Measurements from ENCODE around the gene CYP26A1. TPM values are rescaled to one million over a fixed set of nuclear protein-coding genes. Genes with fewer than 3 reads are reported as not detected.

CYP26A1 gene
- total RNA-seq, 1 experiment from 2014 or later, result 0.17 TPM

GRCh38 chr10:93061594-93062513 lies 11.8 kb upstream of the CYP26A1 start:
- no TSS peak for BruUV-seq (replicated peaks)
- intact Hi-C loops (cut with micrococcal nuclease), result no loop called here
- Histone ChIP-seq H3K27ac (ENCODE audit: low read depth, low read length) (no peak overlapping the region), H3K36me3 (ENCODE audit: control insufficient read depth in 1 of 2, insufficient read depth in 2 of 2, low read length in 2 of 2) (no peaks in the 10 kb centered on the region), H3K9me3 (ENCODE audit: control insufficient read depth in 1 of 2, insufficient read depth in 1 of 2, low read depth in 1 of 2, low read length in 2 of 2) (no peaks in the 10 kb centered on the region), H3K4me1 (ENCODE audit: control insufficient read depth in 1 of 2, insufficient read depth in 2 of 2, low read length in 2 of 2) (no peaks in the 10 kb centered on the region), H3K4me2 (ENCODE audit: low read length) (no peak overlapping the region), H3K79me2 (ENCODE audit: insufficient read depth, low read length) (no peaks in the 10 kb centered on the region), H3K9ac (ENCODE audit: low read length) (no peak overlapping the region), H3K4me3 (replicated peaks in 1 of 2; ENCODE audit: low read depth in 1 of 2, low read length in 2 of 2) (no peak overlapping the region), H2AFZ (ENCODE audit: low read depth, low read length, poor library complexity, severe bottlenecking) (no peak overlapping the region), H3K9me2 (ENCODE audit: insufficient read depth) (no peaks in the 10 kb centered on the region), H3K27me3 (ENCODE audit: insufficient read depth, low read length) (no peaks in the 10 kb centered on the region), H4K20me1 (ENCODE audit: insufficient read depth) (no peaks in the 10 kb centered on the region)
- ChIA-PET RAD21 (ENCODE audit: low non-redundant PET in 1 of 2, low total read pairs in 2 of 2, uncharacterized antibody in 2 of 2, unreplicated experiment in 2 of 2) (no interaction called here), POLR2A (no interaction called here), CTCF (no interaction called here)
- DNase-seq (ENCODE audit: low read depth, low spot score), result no peak
- no peak for ATAC-seq
- no peak for TF ChIP-seq POLR2AphosphoS5 (IDR thresholded peaks at IDR 0.05; ENCODE audit: low read depth, low read length)
- TF ChIP-seq SRF (IDR thresholded peaks at IDR 0.05; ENCODE audit: low read depth), result no peak
- no peak for TF ChIP-seq CBX3 (IDR thresholded peaks at IDR 0.05; ENCODE audit: low read depth)
- TF ChIP-seq FOSL1 (IDR thresholded peaks at IDR 0.05; ENCODE audit: low read depth), result no peak
- TF ChIP-seq REST (IDR thresholded peaks at IDR 0.05; ENCODE audit: low read depth), result no peak
- no peak for TF ChIP-seq JUND (IDR thresholded peaks at IDR 0.05)
- no peak for TF ChIP-seq YY1 (IDR thresholded peaks at IDR 0.05; ENCODE audit: extremely low read depth, insufficient replicate concordance, low read depth, low read length)
- TF ChIP-seq EGR1 (IDR thresholded peaks at IDR 0.05; ENCODE audit: low read depth), result no peak
- TF ChIP-seq TCF7L2 (IDR thresholded peaks at IDR 0.05; ENCODE audit: borderline replicate concordance, extremely low read depth, insufficient read depth, insufficient read length), result no peak
- TF ChIP-seq EZH2 (IDR thresholded peaks at IDR 0.05), result no peak
- TF ChIP-seq ZNF274 (IDR thresholded peaks at IDR 0.05; ENCODE audit: low read depth, low read length), result no peak
- no peak for TF ChIP-seq ELF1 (IDR thresholded peaks at IDR 0.05; ENCODE audit: borderline replicate concordance, low read depth)
- TF ChIP-seq SP1 (IDR thresholded peaks at IDR 0.05; ENCODE audit: low read depth), result no peak
- TF ChIP-seq POLR2A (IDR thresholded peaks at IDR 0.05; ENCODE audit: borderline replicate concordance, extremely low read depth, insufficient read depth, insufficient read length), result no peak
- TF ChIP-seq CEBPB (IDR thresholded peaks at IDR 0.05; ENCODE audit: low read depth), result no peak
- TF ChIP-seq ATF3 (IDR thresholded peaks at IDR 0.05), result no peak
- TF ChIP-seq SIN3A (IDR thresholded peaks at IDR 0.05; ENCODE audit: low read depth), result no peak
- TF ChIP-seq, protein P1, sequence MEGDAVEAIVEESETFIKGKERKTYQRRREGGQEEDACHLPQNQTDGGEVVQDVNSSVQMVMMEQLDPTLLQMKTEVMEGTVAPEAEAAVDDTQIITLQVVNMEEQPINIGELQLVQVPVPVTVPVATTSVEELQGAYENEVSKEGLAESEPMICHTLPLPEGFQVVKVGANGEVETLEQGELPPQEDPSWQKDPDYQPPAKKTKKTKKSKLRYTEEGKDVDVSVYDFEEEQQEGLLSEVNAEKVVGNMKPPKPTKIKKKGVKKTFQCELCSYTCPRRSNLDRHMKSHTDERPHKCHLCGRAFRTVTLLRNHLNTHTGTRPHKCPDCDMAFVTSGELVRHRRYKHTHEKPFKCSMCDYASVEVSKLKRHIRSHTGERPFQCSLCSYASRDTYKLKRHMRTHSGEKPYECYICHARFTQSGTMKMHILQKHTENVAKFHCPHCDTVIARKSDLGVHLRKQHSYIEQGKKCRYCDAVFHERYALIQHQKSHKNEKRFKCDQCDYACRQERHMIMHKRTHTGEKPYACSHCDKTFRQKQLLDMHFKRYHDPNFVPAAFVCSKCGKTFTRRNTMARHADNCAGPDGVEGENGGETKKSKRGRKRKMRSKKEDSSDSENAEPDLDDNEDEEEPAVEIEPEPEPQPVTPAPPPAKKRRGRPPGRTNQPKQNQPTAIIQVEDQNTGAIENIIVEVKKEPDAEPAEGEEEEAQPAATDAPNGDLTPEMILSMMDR (IDR thresholded peaks at IDR 0.05 in 2 of 3, conservative IDR thresholded peaks at IDR 0.05 in 1 of 3; ENCODE audit: borderline replicate concordance in 1 of 3, insufficient read depth in 1 of 3, low read depth in 2 of 3, low read length in 2 of 3), result no peak
- TF ChIP-seq MAX (IDR thresholded peaks at IDR 0.05), result no peak
